HEK293 (cell line): Measurements from ENCODE around the gene NXN.

Source experiments
- ELK4 ChIP-seq: IDR thresholded peaks from 2 replicates; pipeline ENCODE4 v1.6.1; 2011; ENCODE audit warnings: mild to moderate bottlenecking, low read depth, low read length, borderline replicate concordance
- GLI2 ChIP-seq: fragments of 450-650 bp; formaldehyde crosslinking; IDR thresholded peaks from 2 replicates; pipeline ENCODE4; 2017; ENCODE audit warnings: missing biosample characterization, missing genetic modification characterization, low read depth, borderline replicate concordance
- HIC1 ChIP-seq: fragments of 450-650 bp; formaldehyde crosslinking; IDR thresholded peaks from 2 replicates; pipeline ENCODE4 v1.5.1; 2016; ENCODE audit warnings: missing biosample characterization, missing genetic modification characterization
- KLF1 ChIP-seq: fragments of 450-650 bp; formaldehyde crosslinking; IDR thresholded peaks from 2 replicates; pipeline ENCODE4 v1.5.1; 2016; ENCODE audit warnings: missing biosample characterization, missing genetic modification characterization
- KLF16 ChIP-seq: fragments of 450-650 bp; formaldehyde crosslinking; IDR thresholded peaks from 2 replicates; pipeline ENCODE4 v1.5.1; 2017; ENCODE audit warnings: missing biosample characterization, missing genetic modification characterization
- KLF7 ChIP-seq: fragments of 450-650 bp; formaldehyde crosslinking; IDR thresholded peaks from 2 replicates; pipeline ENCODE4 v1.5.1; 2016; ENCODE audit warnings: missing biosample characterization, missing genetic modification characterization, borderline replicate concordance
- PATZ1 ChIP-seq: fragments of 450-650 bp; formaldehyde crosslinking; IDR thresholded peaks from 2 replicates; pipeline ENCODE4 v1.5.1; 2016; ENCODE audit warnings: missing biosample characterization, missing genetic modification characterization
- ZBTB11 ChIP-seq: fragments of 450-650 bp; formaldehyde crosslinking; conservative IDR thresholded peaks from 2 replicates; pipeline ENCODE4 v1.5.1; 2016; ENCODE audit warnings: low read depth, missing biosample characterization, missing genetic modification characterization
- ZBTB8A ChIP-seq: fragments of 450-650 bp; formaldehyde crosslinking; IDR thresholded peaks from 2 replicates; pipeline ENCODE4 v1.5.1; 2016; ENCODE audit warnings: missing biosample characterization, missing genetic modification characterization
- ZFP69B ChIP-seq: fragments of 450-650 bp; formaldehyde crosslinking; IDR thresholded peaks from 2 replicates; pipeline ENCODE4 v1.5.1; 2016; ENCODE audit warnings: missing biosample characterization, missing genetic modification characterization
- ZNF132 ChIP-seq: fragments of 450-650 bp; formaldehyde crosslinking; IDR thresholded peaks from 2 replicates; pipeline ENCODE4 v1.5.1; 2017; ENCODE audit warnings: missing biosample characterization, missing genetic modification characterization, borderline replicate concordance
- ZNF239 ChIP-seq: fragments of 450-650 bp; formaldehyde crosslinking; IDR thresholded peaks from 2 replicates; pipeline ENCODE4 v1.5.1; 2016; ENCODE audit warnings: missing biosample characterization, missing genetic modification characterization
- ZNF335 ChIP-seq: fragments of 450-650 bp; formaldehyde crosslinking; conservative IDR thresholded peaks from 2 replicates; pipeline ENCODE4 v1.5.1; 2016; ENCODE audit warnings: missing biosample characterization, missing genetic modification characterization
- ZNF341 ChIP-seq: fragments of 450-650 bp; formaldehyde crosslinking; IDR thresholded peaks from 2 replicates; pipeline ENCODE4; 2016; ENCODE audit warnings: low read depth, missing biosample characterization, missing genetic modification characterization
- ZNF362 ChIP-seq: fragments of 450-650 bp; formaldehyde crosslinking; IDR thresholded peaks from 2 replicates; pipeline ENCODE4 v1.5.1; 2016; ENCODE audit warnings: missing biosample characterization, missing genetic modification characterization
- ZNF37A ChIP-seq: fragments of 450-650 bp; IDR thresholded peaks from 2 replicates; pipeline ENCODE4 v1.5.1; 2018; ENCODE audit warnings: missing biosample characterization, missing genetic modification characterization
- ZNF423 ChIP-seq: fragments of 450-650 bp; formaldehyde crosslinking; IDR thresholded peaks from 2 replicates; pipeline ENCODE4 v1.5.1; 2016; ENCODE audit warnings: missing biosample characterization, missing genetic modification characterization
- ZNF433 ChIP-seq: fragments of 450-650 bp; formaldehyde crosslinking; IDR thresholded peaks from 2 replicates; pipeline ENCODE4 v1.5.1; 2016; ENCODE audit warnings: missing biosample characterization, missing genetic modification characterization, low read depth
- ZNF513 ChIP-seq: fragments of 450-650 bp; IDR thresholded peaks from 2 replicates; pipeline ENCODE4 v1.5.1; 2018; ENCODE audit warnings: missing biosample characterization, missing genetic modification characterization
- ZNF514 ChIP-seq: fragments of 450-650 bp; formaldehyde crosslinking; IDR thresholded peaks from 2 replicates; pipeline ENCODE4 v1.5.1; 2016; ENCODE audit warnings: missing biosample characterization, missing genetic modification characterization
- ZNF530 ChIP-seq: fragments of 450-650 bp; formaldehyde crosslinking; IDR thresholded peaks from 2 replicates; pipeline ENCODE4 v1.5.1; 2016; ENCODE audit warnings: low read depth, missing biosample characterization, missing genetic modification characterization
- ZNF560 ChIP-seq: fragments of 450-650 bp; formaldehyde crosslinking; IDR thresholded peaks from 2 replicates; pipeline ENCODE4 v1.5.1; 2017; ENCODE audit warnings: missing biosample characterization, missing genetic modification characterization, borderline replicate concordance
- ZNF654 ChIP-seq: fragments of 450-650 bp; formaldehyde crosslinking; IDR thresholded peaks from 2 replicates; pipeline ENCODE4 v1.5.1; 2016; ENCODE audit warnings: low read depth, missing biosample characterization, missing genetic modification characterization
- ZNF76 ChIP-seq: fragments of 450-650 bp; formaldehyde crosslinking; IDR thresholded peaks from 2 replicates; pipeline ENCODE4; 2016; ENCODE audit warnings: low read depth, missing biosample characterization, missing genetic modification characterization, borderline replicate concordance
- ZNF776 ChIP-seq: fragments of 450-650 bp; formaldehyde crosslinking; IDR thresholded peaks from 2 replicates; pipeline ENCODE4 v1.5.0; 2017; ENCODE audit warnings: missing biosample characterization, missing genetic modification characterization, borderline replicate concordance
- ZSCAN23 ChIP-seq: fragments of 450-650 bp; formaldehyde crosslinking; IDR thresholded peaks from 2 replicates; pipeline ENCODE4 v1.5.1; 2016; ENCODE audit warnings: missing biosample characterization, missing genetic modification characterization
- ZXDB ChIP-seq: fragments of 450-650 bp; formaldehyde crosslinking; IDR thresholded peaks from 2 replicates; pipeline ENCODE4 v1.5.1; 2016; ENCODE audit warnings: missing biosample characterization, missing genetic modification characterization

The NXN gene

GRCh38 chr17:752002-752619 lies 227.5 kb downstream of the NXN start, which contains the start of gene GEMIN4 (continued):
- TF ChIP-seq ZNF335 (tag by site-specific recombination) (peak; percentile 58; the same call in 1 of the 2 replicates), ZNF341 (no peak), ZNF76 (tag by site-specific recombination) (peak; percentile 89; the same call in 1 of the 2 replicates), ZSCAN23 (tag by site-specific recombination) (0 out of 2 replicates have a peak, but pooled peaks have one; percentile 38), ZNF513 (no peak), ZNF654 (tag by site-specific recombination) (0 out of 2 replicates have a peak, but pooled peaks have one; percentile 16), HIC1 (tag by site-specific recombination) (peak; percentile 37; the same call in 1 of the 2 replicates), ZNF362 (tag by site-specific recombination) (no peak), ZNF423 (tag by site-specific recombination) (peak; percentile 67), ZNF560 (tag by site-specific recombination) (no peak), KLF1 (tag by site-specific recombination) (peak; percentile 39; the same call in 1 of the 2 replicates), ZNF776 (tag by site-specific recombination) (no peak), ZNF132 (tag by site-specific recombination) (no peak), ELK4 (no peak), ZBTB11 (tag by site-specific recombination) (peak; percentile 92), ZBTB8A (no peak; the same call in 1 of the 2 replicates), ZXDB (tag by site-specific recombination) (peak; percentile 56), ZNF37A (tag by site-specific recombination) (no peak), KLF16 (tag by site-specific recombination) (peak; percentile 88), ZFP69B (tag by site-specific recombination) (no peak; the same call in 1 of the 2 replicates), ZNF239 (tag by site-specific recombination) (no peak), ZNF514 (tag by site-specific recombination) (no peak), ZNF433 (tag by site-specific recombination) (no peak), KLF7 (tag by site-specific recombination) (peak; percentile 73; the same call in 1 of the 2 replicates), GLI2 (tag by site-specific recombination) (no peak), PATZ1 (peak; percentile 93), ZNF530 (tag by site-specific recombination) (no peak)
